Natural killer cell treated with Interleukin-12 subunit alpha and Interleukin-12 subunit beta and Interleukin-15 and Interleukin-18, amount 100 ng/mL, for 72 hours (primary cell): ENCODE measurements around the gene PLXNB1. TPM values are rescaled to one million over a fixed set of nuclear protein-coding genes. Genes with fewer than 3 reads are reported as not detected.

Source experiments
- ATAC-seq, 2 donors: fragments of 150-1000 bp; cut with Tn5 transposase in 1 of 2; sonication (Bioruptor Pico), chemical (Tn5 transposase) in 1 of 2; 2 replicates each; pipeline ENCODE4 v1.10.0; 2021
- DNase-seq: peaks from one replicate; pipeline ENCODE4 v3.0.0; 2022; ENCODE audit warnings: low spot score
- H3K27ac Mint-ChIP-seq, 2 donors: 1 replicate in 1 of 2; 2 replicates in 1 of 2; pipeline ENCODE4 v1.8.0; 2022; ENCODE audit warnings: mixed read lengths in 2 of 2, mild to moderate bottlenecking in 1 of 2, moderate library complexity in 1 of 2
- H3K27me3 Mint-ChIP-seq, 2 donors: 1 replicate in 1 of 2; 2 replicates in 1 of 2; pipeline ENCODE4 v1.8.0; 2022; ENCODE audit warnings: mixed read lengths in 2 of 2
- H3K36me3 Mint-ChIP-seq: one replicate; pipeline ENCODE4 v1.8.0; 2022; ENCODE audit warnings: mixed read lengths
- H3K4me1 Mint-ChIP-seq, 2 donors: 1 replicate in 1 of 2; 2 replicates in 1 of 2; pipeline ENCODE4 v1.8.0; 2022; ENCODE audit warnings: low read depth in 2 of 2, mixed read lengths in 2 of 2, mild to moderate bottlenecking in 1 of 2
- H3K4me3 Mint-ChIP-seq: one replicate; pipeline ENCODE4 v1.8.0; 2022; ENCODE audit warnings: mixed read lengths
- H3K9me3 Mint-ChIP-seq: 2 replicates; pipeline ENCODE4 v1.8.0; 2022; ENCODE audit warnings: mixed read lengths
- total RNA-seq, 2 donors: library from RNA; stranded (reverse); gene quantifications; one replicate each; pipeline ENCODE4 v1.2.3, GENCODE V29; 2022

PLXNB1 gene
- total RNA-seq, 2 donors from 2014 or later: 5.9 to 9.6 TPM

DNA sequence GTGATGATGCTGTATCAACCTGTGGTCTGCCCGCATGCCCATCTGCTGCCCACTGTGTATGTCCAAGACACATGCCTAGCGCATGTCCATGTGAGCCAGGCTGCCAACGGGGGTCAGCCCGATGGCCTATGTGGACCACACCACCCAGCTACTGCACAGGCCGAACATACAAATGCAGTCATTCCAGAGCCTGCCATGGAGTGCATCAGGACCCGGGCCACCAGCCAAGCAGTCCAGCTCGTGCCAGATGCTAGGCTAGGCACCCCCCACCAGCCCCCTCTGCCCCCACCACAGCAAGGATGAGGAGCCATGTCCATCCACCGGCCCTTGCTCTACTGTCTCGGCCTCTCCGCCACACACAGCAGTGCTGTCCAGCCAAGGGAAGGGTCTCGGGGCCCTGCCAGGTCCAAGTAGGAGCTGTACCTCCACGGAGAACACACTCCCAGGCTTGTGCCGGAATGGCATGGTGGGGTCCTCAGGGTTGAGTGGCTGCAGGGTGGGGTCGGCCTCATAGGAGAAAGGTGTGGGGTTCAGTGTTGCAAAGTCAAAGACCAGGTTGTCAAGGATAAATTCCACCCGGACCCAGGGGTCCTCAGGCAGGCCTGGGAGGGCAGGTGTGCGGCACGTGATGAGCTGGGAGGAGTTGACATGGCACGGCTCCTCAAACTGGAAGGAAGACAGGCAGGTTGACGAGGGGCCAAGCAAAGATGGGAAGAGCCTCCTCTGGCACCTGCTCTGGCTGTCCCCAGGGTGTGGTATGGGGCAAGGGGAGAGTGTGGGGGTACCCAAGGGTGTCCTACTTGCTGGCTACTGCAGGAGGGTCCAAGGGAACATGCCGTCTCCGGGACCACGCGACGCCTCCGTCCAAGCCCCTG lies 15.3 kb downstream of the PLXNB1 start:
- Mint-ChIP-seq H3K4me1 (no peaks in the 10 kb centered on the region), H3K9me3 (no peaks in the 10 kb centered on the region), H3K27me3 (no peaks in the 10 kb centered on the region), H3K27ac (no peak overlapping the region), H3K4me3 (no peak overlapping the region), H3K36me3 (no peaks in the 10 kb centered on the region)
- no peak for ATAC-seq
- no peak for DNase-seq

DNA sequence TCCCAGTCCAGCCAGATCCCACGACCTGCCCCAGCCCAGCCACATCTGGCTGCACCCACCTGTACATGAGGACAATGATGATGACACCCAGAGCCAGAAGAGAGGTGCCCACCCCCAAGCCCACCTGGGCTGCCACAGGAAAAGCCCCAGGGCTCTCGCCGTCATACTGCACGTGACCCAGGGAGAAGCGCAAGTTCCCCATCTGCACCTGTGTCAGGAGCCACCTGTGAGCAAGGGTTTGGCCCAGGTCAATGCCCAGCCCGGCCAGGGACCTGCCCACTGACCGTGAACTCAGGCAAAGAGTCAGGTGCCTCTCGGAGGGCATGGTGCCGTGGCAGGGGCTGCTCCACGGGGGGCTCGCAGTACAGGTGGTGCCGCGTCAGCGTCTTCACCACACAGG lies 16.3 kb downstream of the PLXNB1 start:
- ATAC-seq: no peak
- Mint-ChIP-seq H3K27ac (no peak overlapping the region), H3K4me1 (no peaks in the 10 kb centered on the region), H3K9me3 (no peaks in the 10 kb centered on the region), H3K4me3 (no peak overlapping the region), H3K27me3 (no peaks in the 10 kb centered on the region), H3K36me3 (no peaks in the 10 kb centered on the region)
- DNase-seq: no peak

DNA sequence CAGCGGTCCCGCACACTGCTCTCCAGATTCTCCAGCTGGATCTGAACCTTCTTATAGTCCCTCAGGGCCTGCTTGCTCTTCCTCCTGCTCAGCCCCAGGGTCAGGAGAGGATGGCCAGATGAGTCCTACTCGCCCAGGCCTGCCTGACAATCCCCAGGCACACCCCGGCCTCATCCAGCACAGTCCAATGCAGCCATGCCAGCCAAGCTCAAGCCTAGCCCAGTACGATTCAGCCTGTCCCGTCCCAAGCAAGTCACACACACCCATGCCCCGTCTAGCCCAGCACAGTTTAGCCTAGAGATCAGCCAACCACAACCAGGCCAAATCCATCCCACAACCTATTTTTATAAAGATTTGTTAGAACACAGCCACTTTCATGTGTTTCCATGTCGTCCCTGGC lies 16.8 kb downstream of the PLXNB1 start:
- no peaks in the 10 kb centered on the region for H3K36me3 Mint-ChIP-seq
- ATAC-seq (no peak), DNase-seq (no peak)
- no peak overlapping the region for H3K27ac Mint-ChIP-seq
- H3K4me3 Mint-ChIP-seq: no peak overlapping the region
- no peaks in the 10 kb centered on the region for H3K4me1 Mint-ChIP-seq
- H3K27me3 Mint-ChIP-seq: no peaks in the 10 kb centered on the region
- no peaks in the 10 kb centered on the region for H3K9me3 Mint-ChIP-seq

DNA sequence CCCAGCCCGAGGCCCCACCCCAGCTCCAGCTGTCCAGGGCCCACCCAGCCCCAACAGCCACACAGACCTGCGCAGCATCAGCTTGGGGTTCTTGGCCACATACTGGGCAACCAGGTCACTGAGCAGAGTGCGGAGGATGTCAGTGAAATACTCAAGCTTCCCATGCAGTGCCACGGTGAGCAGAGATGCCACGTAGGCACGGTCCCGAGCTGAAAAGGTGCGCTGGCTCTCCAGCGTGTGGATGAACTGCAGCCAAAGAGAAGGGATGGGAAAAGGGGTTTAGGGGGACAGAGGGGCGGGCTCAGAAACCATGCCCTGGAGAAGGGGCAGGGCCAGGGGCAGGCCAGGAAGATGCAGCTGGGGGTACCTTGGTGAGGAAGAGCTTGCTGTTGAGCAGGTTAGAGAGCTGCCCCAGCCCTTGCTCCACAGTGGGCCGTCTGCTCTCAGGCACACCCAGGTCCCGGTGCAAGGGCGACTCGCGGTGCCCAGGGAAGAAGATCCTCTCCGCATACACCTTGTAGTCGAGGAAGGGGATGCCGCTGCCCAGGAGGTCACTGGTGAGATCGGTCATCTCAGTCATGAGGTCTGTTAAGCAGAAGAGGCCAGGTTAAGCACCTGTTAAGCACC lies 17.4 kb downstream of the PLXNB1 start:
- no peak for ATAC-seq
- Mint-ChIP-seq H3K9me3 (no peaks in the 10 kb centered on the region), H3K27me3 (no peaks in the 10 kb centered on the region), H3K27ac (no peak overlapping the region), H3K4me1 (no peaks in the 10 kb centered on the region), H3K36me3 (no peaks in the 10 kb centered on the region), H3K4me3 (no peak overlapping the region)
- DNase-seq: no peak

DNA sequence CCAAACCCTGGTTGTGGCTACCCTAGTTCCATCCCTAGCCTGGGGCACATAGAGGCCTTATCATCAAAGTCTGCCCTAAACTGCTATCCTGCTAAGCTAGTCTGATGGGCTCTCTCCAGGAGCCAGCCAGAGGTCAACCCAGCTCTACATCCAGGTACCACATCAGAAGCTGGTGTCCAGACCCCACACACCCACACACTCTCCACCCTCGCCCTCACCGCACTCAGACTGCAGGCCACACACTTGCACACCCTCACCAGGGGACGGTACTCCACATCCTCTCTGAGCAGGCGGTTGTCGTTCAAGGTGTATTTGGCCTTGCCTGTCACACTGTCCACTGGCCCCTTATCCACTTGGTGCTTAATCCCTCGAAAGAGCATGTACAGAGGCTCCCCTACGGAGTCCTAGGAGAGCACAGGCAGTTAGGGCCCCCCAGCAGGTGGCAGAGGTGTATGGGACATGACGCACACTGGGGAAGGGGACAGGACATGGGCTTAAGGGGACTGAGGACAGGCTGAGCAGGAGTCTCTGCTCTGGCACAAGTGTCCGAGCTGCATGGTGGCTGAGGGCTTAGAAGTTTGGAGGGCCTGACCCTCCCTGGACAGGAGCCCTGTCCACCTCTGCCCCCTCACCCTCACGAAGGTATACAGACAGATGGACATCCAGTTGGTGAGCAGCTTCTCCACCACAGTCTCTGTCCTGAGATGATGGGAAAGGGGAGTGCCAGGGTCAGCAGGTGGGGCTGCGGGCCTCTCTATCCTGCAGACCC lies 18.1 kb downstream of the PLXNB1 start:
- peak; percentile 34 for DNase-seq
- Mint-ChIP-seq H3K4me3 (no peak overlapping the region), H3K4me1 (no peaks in the 10 kb centered on the region), H3K9me3 (no peaks in the 10 kb centered on the region), H3K27me3 (no peaks in the 10 kb centered on the region), H3K27ac (no peak overlapping the region), H3K36me3 (no peaks in the 10 kb centered on the region)
- peak in 1 of 2 donors; percentile 2 for ATAC-seq

DNA sequence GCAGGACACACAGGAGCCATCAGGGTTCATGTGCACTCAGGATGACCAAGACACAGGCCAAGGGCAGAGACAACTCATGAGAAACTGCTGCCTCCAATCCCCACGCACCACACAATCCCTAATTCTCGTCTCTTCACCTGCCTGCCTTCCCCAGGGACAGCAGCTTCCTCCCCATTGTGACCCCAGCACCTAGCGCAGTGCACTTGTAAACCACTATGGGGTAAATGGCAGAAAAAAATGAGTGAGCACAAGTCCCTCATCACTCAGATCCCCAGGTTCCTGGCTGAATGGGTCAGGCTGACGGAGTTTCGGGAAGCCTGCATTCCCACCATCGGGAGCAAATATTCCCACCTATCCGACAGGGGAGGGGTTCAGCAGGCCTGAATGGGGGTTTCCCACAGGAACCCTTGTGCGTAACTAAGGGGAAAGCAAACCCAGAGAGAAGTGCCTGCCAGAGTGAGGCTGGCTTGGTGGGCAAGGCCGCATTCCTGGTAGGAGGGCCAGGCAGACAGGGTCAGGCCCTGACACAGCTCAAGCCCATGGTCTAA lies 18.8 kb downstream of the PLXNB1 start:
- no peak overlapping the region for H3K4me3 Mint-ChIP-seq
- no peaks in the 10 kb centered on the region for H3K27me3 Mint-ChIP-seq
- DNase-seq: peak; percentile 39
- no peaks in the 10 kb centered on the region for H3K36me3 Mint-ChIP-seq
- no peak overlapping the region for H3K27ac Mint-ChIP-seq
- no peaks in the 10 kb centered on the region for H3K9me3 Mint-ChIP-seq
- no peak for ATAC-seq
- no peaks in the 10 kb centered on the region for H3K4me1 Mint-ChIP-seq

DNA sequence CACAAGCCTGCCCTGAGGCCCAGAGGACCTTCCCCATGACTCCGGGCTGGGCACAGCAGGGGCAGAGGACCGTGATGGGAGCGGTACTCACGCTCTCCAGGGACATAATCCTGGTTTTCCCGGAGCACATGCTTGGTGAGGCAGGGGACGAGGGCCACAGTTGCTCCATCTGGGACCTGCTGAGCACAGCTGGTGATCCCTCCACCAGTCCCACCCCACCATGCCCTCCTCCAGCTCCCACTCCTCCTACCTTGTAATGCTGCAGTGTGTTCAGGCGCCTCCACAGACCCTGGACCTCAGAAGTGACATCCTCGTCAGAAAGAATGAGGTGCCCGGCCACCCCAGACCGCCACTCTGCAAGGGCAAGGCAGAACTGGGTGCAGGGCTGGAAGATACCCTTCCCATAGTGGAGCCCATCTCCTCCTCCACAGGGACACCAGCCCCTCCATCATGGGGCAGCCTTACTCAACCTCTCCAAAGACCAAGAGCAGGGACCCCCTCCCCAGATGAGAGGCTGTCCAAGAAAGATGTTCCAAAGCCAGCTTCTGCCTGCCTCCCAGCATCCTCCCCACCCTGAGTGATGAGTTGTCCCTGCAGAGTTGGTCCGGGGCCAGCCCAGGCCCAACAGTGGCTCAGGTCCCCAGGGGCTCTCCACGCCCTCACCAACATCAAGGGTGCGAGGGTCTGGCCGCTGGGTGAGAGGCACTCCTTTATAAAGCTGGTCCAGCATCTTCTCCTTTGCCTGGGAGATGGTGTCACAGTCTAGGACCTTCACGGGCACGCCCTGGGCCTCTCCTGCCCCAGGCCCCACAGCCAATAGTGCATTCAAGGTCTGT lies 19.5 kb downstream of the PLXNB1 start:
- Mint-ChIP-seq H3K36me3 (no peaks in the 10 kb centered on the region), H3K9me3 (no peaks in the 10 kb centered on the region), H3K27me3 (no peaks in the 10 kb centered on the region), H3K27ac (no peak overlapping the region), H3K4me1 (no peaks in the 10 kb centered on the region), H3K4me3 (no peak overlapping the region)
- DNase-seq (no peak), ATAC-seq (no peak)

DNA sequence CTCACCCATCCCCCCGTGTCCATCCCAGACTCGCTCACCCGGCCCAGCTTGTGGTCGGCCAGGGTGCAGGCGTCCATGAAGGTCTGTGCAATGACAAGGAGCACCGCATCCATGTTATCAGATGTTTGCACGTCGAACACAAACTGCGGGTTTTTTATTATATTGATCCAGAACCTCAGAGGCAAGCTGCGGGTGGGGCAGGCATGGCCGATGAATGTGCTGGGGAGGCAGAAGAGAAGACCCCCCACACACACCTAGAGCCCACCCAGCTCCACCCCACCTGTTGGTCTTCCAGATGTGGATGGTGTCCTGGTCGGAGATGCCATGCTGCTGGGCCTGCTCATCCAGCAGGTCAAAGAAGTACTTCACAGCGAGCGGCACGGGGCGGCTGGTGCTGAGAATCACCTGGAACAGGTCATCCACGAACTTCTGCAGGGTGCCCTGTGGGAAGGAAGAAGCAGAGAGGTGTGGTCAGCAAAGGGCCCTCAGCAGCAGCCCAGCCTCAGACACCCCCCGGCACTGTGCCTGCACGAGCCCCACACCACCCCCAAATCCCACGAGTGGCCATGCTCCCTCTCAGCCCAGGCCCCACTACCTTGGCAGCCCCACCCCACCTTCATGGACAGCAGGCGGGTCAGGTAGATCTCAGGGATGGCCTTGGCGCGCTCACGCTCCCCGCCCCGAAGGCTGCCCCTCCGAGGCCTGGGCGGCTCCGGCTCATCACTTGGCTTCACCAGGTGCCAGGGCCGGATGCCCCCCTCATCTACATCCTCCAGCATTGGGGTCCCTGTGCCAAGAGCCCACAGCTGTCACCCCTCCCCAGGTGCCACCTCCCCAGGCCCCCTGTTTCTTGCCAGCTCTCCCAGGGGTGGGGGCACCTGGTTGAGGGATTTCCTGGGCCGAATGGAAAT lies 20.3 kb downstream of the PLXNB1 start:
- Mint-ChIP-seq H3K4me1 (no peaks in the 10 kb centered on the region), H3K27me3 (no peaks in the 10 kb centered on the region), H3K27ac (no peak overlapping the region), H3K36me3 (no peaks in the 10 kb centered on the region), H3K4me3 (no peak overlapping the region), H3K9me3 (no peaks in the 10 kb centered on the region)
- ATAC-seq (no peak), DNase-seq (peak; percentile 54)

DNA sequence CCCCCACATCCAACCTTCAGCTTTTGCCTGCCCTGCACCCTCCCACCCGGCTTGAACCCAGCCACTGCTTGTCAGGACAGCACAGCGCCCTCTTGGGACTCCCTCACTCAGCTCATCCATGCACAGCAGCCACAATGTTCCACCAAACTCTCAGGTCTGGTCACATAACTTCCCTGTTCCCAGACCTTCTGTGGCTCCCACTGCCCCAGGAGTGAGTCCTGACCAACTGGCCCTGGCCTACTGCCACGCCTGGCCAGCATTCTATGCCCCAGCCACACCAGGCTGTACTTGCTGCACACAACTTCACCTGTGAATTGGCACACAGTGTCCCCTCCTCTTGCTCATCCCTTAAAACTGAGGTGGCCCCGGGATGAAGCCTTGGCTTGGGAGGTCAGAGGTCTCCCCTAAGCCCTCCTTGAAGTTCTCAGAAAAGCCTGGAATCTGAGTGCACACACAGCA lies 21.0 kb downstream of the PLXNB1 start:
- H3K27ac Mint-ChIP-seq: no peak overlapping the region
- no peak overlapping the region for H3K4me3 Mint-ChIP-seq
- DNase-seq: peak; percentile 52
- H3K9me3 Mint-ChIP-seq: no peaks in the 10 kb centered on the region
- H3K4me1 Mint-ChIP-seq: no peaks in the 10 kb centered on the region
- no peak for ATAC-seq
- H3K36me3 Mint-ChIP-seq: no peaks in the 10 kb centered on the region
- H3K27me3 Mint-ChIP-seq: no peaks in the 10 kb centered on the region

DNA sequence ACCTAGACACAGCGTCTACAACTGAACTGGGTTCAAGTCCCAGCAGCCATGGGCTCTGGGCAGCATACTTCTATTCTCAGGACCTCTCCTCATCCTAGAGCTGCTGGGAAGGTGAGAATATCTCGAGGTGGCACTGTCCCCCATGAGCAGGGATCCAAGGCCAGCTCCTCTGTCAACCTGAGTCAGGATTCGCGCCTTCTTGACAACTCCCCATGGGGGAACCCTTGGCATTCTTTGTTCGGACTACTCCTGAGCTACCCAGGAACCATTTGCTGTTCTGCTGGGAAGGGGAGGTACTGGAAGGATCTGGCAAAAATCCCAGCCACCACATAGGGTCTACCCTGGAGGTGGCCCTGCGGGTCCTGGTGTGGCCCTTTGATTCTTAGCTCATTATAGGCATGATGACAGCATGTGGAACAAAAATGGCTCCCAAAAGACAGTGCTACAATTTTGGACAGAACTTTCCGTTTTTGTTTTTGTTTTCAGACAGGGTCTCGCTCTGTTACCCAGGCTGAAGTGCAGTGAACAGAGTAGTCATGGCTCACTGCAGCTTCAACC lies 22.3 kb downstream of the PLXNB1 start:
- Mint-ChIP-seq H3K27me3 (no peaks in the 10 kb centered on the region), H3K4me3 (no peak overlapping the region), H3K36me3 (no peaks in the 10 kb centered on the region), H3K9me3 (no peaks in the 10 kb centered on the region), H3K27ac (no peak overlapping the region), H3K4me1 (no peaks in the 10 kb centered on the region)
- ATAC-seq: no peak
- DNase-seq: peak; percentile 58

DNA sequence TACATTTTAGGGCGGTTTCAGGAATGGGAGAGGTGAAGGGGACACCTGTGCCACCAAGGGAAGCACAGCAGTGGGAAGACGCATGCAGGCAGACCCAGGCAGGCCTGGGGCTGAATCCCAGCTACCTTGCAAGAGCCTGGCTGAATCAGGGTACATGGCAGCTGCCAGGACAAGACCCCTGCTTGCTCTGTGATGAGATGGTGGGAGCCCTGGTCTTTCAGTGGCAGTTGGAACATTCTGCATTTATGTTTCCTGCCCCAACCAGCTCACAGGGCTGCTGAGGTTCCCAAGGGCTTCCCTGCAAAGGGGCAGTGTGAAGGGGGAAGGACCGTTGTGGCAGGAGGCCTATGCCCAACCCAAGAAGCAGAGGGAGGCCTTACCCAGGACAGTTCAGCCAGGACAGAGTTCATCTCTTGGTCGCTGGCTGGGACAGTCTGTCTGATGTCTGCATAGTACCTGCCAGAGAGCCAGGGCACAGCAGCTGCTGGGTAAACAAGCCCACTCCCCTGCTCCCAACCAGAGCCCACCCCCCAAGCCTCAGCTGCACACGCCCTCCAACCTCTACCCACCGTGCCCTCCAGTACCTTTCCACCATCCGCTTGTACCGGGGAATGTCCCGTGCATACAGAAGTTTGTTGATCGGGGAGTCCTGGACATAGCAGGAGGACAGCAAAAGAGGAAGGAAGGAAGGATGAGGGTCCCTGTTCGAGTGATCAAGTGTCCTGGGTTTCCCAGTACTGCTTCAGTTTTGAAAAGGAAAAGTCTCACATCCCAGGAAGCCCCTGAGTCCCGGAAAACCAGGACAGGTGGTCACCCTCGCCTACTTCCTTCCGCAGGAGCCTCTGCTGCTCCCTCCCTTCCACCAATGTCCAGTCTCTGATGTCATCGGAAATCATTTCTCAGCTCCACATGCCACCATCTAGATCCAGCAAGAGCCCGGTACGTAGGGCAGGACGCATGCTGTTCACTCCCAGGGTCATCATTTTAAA lies 23.1 kb downstream of the PLXNB1 start:
- DNase-seq (peak; percentile 44), ATAC-seq (no peak)
- Mint-ChIP-seq H3K27me3 (no peaks in the 10 kb centered on the region), H3K4me3 (no peak overlapping the region), H3K4me1 (no peaks in the 10 kb centered on the region), H3K9me3 (no peaks in the 10 kb centered on the region), H3K27ac (no peak overlapping the region), H3K36me3 (no peaks in the 10 kb centered on the region)
